ENCODE data around the gene STX3.
"Not testable (repeated sequence)": the region's sequence is repeated elsewhere in the genome, so short reads cannot be mapped to it uniquely, and the experiment has no call there.

STX3 gene

DNA sequence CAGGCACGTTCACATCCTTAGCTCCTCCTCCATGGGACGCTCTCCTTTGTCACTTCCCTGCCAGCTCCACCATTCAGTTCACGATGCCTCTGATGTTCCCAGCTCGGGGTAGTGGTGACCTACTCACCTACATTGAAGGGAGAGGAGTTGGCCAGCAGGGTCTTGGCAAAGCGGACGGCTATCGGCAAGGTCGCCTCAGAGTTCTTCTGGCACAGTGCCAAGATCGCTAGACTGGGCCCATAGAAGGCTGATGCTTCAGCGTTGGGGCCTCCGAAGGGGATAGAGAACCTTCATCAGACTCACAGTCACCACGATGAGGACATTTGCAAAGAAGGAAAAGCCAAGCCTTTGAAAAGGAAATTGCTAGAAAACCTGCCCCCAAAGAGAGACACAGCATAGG, 87.1 kb downstream of the STX3 start:
- no peak for DNase-seq (ENCODE audit: low spot score)

DNA sequence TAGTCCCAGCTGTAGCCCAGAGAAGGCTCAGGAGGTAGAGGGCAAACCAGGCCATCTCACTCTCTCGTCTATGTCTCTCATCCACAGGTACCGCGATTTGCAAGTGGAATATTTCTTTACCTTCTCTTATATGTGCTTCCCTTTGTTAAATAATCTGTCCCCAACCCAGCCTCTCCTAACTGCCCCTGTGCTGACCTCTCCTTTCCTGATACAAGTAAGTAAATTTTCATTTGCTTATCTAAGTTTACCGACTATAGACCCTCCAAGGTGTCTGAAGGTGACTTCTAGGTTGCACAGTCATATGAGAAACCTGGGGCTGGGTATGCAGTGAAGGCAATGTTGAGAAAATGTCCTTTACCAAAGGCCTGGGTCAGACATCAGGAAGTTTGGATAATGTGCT, 90.2 kb downstream of the STX3 start, which contains the start of gene CBLIF:
Gene CBLIF, minus strand, starts transcription at position 101 of the 400 bp plus-strand sequence. Its CDS starts 46 bp downstream, at position 55.
- DNase-seq (ENCODE audit: low spot score): no peak

DNA sequence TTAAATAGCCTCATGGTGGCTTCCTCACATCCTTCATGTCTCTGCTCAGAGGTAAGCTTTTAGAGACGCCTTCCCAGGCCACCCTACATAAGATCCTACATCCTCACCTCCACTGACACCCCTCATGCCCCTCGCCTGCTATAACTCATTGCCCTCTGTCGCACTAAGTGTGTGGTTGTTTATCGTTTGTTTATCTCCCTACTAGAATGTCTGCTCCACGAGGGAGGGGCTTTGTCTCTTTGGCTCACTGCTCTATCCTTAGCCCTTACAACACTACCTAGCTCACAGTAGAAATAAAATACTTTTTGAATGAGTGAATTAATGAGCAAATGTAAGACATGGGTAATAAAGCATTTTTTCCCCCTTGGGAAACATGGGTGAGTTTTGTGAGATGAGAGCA, 91.4 kb downstream of the STX3 start:
- no peak for DNase-seq (ENCODE audit: low spot score)

DNA sequence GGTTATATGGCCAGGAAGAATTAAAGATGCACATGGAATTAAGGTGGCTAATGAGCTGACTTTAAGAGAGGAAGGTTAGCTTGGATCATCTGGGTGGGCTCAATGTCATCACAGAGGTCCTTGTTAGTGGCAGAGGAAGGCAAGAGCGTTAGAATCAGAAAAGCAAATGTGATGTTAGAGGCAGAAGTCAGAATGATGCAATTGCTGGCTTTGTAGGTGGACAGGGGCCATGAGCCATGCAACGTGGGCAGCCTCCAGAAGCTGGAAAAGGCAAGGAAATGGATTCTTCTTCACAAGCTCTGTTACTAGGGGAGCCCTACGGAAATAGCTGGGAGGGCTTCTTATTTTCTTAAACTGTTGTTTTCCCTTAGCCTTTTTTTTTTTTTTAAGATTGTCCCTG, 92.5 kb downstream of the STX3 start:
- no peak for DNase-seq (ENCODE audit: low spot score)

DNA sequence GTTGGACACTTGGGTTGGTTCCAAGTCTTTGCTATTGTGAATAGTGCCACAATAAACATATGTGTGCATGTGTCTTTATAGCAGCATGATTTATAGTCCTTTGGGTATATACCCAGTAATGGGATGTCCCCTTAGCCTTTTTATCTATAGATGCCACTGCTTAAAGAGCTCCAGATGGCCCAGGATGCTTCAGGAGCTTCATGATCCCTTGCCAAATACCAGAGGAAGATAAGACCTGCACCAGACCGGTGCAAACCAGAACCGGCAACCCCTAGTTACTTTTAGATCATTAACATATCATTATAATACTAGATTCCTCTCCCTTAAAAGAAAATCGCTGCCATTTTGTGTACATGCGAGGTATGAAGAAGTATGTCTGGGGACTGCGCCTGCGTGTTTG, 93.3 kb downstream of the STX3 start:
- DNase-seq (ENCODE audit: low spot score): not testable (repeated sequence)

DNA sequence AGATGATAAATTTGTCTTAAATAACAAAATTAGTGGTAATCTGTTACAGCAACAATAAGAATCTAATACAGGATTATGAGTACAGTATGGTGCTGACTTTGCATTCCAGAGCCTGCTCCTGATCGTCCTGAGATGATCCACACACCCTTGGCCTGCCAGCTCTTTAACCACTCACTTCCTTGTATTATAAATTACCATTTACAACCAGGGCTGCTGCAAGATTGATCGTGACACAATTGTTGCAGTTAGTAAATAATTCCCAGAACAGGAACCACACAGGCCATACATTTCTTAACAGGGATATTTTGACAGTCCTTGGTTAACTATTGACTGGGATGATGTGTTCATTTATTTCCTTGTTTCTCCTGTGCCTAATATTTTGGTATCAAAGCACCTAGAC, 94.0 kb downstream of the STX3 start:
- no peak for DNase-seq (ENCODE audit: low spot score)

DNA sequence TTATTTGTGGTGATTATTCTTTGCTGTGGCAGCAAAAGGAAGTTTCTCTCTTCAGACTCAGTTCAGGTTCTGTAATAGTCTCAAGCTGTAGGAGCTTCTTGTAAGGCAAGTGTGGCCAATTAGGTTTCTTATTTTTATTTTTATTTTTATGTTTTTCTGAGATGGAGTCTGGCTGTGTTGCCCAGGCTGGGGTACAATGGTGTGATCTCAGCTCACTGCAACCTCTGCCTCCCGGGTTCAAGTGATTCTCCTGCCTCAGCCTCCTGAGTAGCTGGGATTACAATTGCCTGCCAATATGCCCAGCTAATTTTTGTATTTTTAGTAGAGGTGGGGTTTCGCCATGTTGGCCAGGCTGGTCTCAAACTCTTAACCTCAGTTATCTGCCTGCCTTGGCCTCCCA, 94.4 kb downstream of the STX3 start:
- not testable (repeated sequence) for DNase-seq (ENCODE audit: low spot score)

DNA sequence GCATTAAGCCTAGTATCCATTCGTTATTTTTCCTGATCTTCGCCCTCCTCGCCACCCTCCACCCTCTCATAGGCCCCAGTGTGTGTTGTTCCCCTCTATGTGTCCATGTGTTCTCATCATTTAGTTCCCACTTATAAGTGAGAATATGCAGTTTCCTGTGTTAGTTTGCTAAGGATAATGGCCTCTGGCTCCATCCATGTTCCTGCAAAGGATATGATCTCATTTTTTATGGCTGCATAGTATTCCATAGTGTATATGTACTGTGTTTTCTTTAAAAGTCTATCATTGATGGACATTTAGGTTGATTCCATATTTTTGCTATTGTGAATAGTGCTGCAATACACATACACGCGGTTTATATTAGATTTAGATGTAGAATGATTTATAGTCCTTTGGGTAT, 96.2 kb downstream of the STX3 start:
- not testable (repeated sequence) for DNase-seq (ENCODE audit: low spot score)

DNA sequence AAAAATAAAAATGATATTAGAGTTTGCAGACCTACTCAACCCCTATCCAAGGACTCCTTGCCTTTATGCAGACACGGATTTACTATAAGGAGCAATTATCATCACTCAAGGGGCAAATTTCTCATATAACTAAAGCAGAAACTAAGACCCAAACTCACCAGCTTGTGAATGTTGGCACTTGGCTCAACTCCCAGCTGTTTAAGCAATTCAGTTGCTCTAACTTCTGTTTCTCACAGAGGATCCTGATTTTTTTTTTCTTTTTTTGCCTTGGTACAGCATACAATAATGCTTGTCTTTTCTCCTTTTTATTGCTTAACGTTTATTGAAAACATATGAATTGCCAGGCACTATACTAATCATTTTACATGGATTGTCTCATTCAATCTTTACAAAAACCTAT, 99.7 kb downstream of the STX3 start:
- no peak for DNase-seq (ENCODE audit: low spot score)

All from AG08396 (cell line).